Measurements from ENCODE around the gene MAG. TPM values are rescaled to one million over a fixed set of nuclear protein-coding genes. Genes with fewer than 3 reads are reported as not detected.
A peak's percentile ranks its signal among the peaks of the same experiment; 100 is the strongest.

MAG gene
- total and polyA plus RNA-seq, 2 of the 13 experiments (the other 11 are each of a cell fraction or from before 2014, with no cell fraction given): 0.20 to 1.3 TPM

GRCh38 chr19:35352448-35353304 is 60.7 kb downstream of the MAG start (continued):
- TF ChIP-seq ZNF639 (CRISPR knock-in tag; conservative IDR thresholded peaks at IDR 0.05) (no peak), ARID4A (CRISPR knock-in tag; IDR thresholded peaks at IDR 0.05; ENCODE audit: borderline replicate concordance) (no peak; the same call in 1 of the 2 replicates), ZNF605 (CRISPR knock-in tag; IDR thresholded peaks at IDR 0.05) (no peak), TRAFD1 (CRISPR knock-in tag; IDR thresholded peaks at IDR 0.05; ENCODE audit: borderline replicate concordance) (peak; percentile 63; the same call in 1 of the 2 replicates), MAZ (IDR thresholded peaks at IDR 0.05; ENCODE audit: borderline replicate concordance, low read depth, low read length) (no peak), MAZ (CRISPR knock-in tag; IDR thresholded peaks at IDR 0.05; ENCODE audit: low read depth) (no peak), SRSF1 (optimal IDR thresholded peaks at IDR 0.05; ENCODE audit: low read depth, low read length) (no peak), TEAD2 (CRISPR knock-in tag; IDR thresholded peaks at IDR 0.05) (no peak), ZNF607 (CRISPR knock-in tag; IDR thresholded peaks at IDR 0.05; ENCODE audit: borderline replicate concordance) (no peak), CHCHD3 (CRISPR knock-in tag; IDR thresholded peaks at IDR 0.05) (no peak)
